Uterus (tissue), 4 donors: ENCODE measurements around the gene ZFYVE21. TPM values are rescaled to one million over a fixed set of nuclear protein-coding genes. Genes with fewer than 3 reads are reported as not detected.

Experiments used
- DNase-seq, 2 donors: peaks; one replicate each; pipeline ENCODE4 v3.0.0-alpha.2; 2019 to 2020
- H3K27ac ChIP-seq, 2 donors: fragments of 200-600 bp; sonication (generic); 1 replicate in 1 of 2; 2 replicates in 1 of 2; pipeline ENCODE4 v1.5.1; 2016 to 2018
- H3K27me3 ChIP-seq, 2 donors: fragments of 200-600 bp; sonication (generic); one replicate each; pipeline ENCODE4 v1.5.1; 2018 to 2019; ENCODE audit warnings: control low read depth in 1 of 2
- H3K36me3 ChIP-seq, 2 donors: fragments of 200-600 bp; sonication (generic); one replicate each; pipeline ENCODE4 v1.5.1; 2019; ENCODE audit warnings: control low read depth in 1 of 2
- H3K4me1 ChIP-seq, 2 donors: fragments of 200-600 bp; sonication (generic); one replicate each; pipeline ENCODE4 v1.5.1; 2018 to 2019; ENCODE audit warnings: control low read depth in 1 of 2
- H3K4me3 ChIP-seq, 2 donors: fragments of 200-600 bp; sonication (generic); 1 replicate in 1 of 2; 2 replicates in 1 of 2; pipeline ENCODE4 v1.5.1; 2018 to 2019; ENCODE audit warnings: mild to moderate bottlenecking in 1 of 2
- H3K9me3 ChIP-seq, 2 donors: fragments of 200-600 bp; sonication (generic); one replicate each; pipeline ENCODE4 v1.5.1; 2019; ENCODE audit warnings: control low read depth in 1 of 2
- POLR2A ChIP-seq, 2 donors: fragments of 450-650 bp; IDR thresholded peaks; one replicate each; pipeline ENCODE4 v1.6.1; 2016; ENCODE audit warnings: antibody characterized with exemption in 2 of 2, mild to moderate bottlenecking in 1 of 2, moderate library complexity in 1 of 2
- intact Hi-C: fragments of 100-400 bp; cut with DNase I; formaldehyde crosslinking; loops from one replicate; pipeline ENCODE4 v1.15.1; 2023; ENCODE audit warnings: low total_unique reads
- total RNA-seq, 4 donors: library from RNA; depleted of rRNA in 3 of 4; stranded (reverse); fragments of >200 nt in 3 of 4; gene quantifications; one replicate each; pipeline versions ENCODE4 v1.1.0 to v1.2.4, GENCODE V29; 2014 to 2023
- TF ChIP-seq, protein P1 (sequence below), 4 experiments: fragments of 200-600 bp in 2 of 4; fragments of 450-650 bp in 2 of 4; sonication (generic) in 2 of 4; IDR thresholded peaks; one replicate each; pipeline ENCODE4 v1.5.1; 2016 to 2019; ENCODE audit warnings: antibody characterized with exemption in 4 of 4, mild to moderate bottlenecking in 2 of 4, moderate library complexity in 1 of 4
- donor health status: DM: yes; HTN: yes; CAD: no.

Gene ZFYVE21
- total RNA-seq, 4 donors from 2014 or later = 73.2 to 276 (median 103) TPM

DNA sequence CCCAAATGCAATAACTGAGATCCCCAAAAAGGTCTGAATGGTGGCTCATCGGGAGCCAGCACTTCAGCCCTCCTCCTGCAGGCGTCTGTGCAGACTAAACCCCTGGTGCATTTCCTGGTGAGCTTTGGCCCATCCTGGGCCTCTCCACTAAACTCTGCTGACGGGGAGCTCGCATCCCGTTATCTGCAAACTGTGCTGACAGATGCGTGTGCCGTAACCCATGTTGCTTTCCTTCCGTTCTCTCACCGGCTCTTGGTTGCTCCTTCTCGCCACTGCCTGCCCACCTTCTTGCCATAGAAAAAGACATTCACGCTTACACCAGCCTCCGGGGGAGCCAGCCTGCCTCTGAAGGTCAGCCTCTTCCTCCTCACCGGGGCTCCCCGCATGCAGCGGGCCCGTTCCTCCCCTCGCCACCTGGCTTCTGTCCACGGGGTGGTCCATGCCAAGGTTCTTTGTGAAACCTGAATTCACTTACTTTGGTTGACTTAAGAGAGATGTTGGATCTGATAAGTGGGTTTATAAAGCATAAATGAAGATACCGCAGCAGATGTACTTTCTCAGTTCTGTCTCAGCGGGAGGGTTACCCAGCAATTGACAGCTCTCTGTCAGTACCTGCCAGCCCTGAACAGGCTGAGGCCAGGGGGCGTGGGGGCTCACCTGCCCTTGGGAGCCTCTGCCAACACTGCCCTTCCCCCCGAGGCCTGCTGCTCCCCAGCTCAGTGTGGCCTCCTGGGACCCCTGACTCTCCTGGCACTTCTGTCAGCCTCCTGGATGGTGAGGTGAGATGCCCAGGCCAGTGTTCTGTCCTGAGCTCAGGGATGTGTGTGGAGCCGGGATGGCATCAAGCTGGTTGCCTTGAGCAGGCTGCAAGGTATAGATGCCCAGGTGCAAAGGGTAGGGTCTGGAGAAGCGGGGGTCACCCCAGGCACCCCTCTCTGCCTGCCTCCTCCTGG is 14.2 kb downstream of the ZFYVE21 start:
- intact Hi-C loops = no loop called here
- peaks cover 0 to under 1% of the 10 kb centered on the region in 2 donors for H3K4me1 ChIP-seq
- no peak for TF ChIP-seq POLR2A (IDR thresholded peaks at IDR 0.05)
- TF ChIP-seq, protein P1, sequence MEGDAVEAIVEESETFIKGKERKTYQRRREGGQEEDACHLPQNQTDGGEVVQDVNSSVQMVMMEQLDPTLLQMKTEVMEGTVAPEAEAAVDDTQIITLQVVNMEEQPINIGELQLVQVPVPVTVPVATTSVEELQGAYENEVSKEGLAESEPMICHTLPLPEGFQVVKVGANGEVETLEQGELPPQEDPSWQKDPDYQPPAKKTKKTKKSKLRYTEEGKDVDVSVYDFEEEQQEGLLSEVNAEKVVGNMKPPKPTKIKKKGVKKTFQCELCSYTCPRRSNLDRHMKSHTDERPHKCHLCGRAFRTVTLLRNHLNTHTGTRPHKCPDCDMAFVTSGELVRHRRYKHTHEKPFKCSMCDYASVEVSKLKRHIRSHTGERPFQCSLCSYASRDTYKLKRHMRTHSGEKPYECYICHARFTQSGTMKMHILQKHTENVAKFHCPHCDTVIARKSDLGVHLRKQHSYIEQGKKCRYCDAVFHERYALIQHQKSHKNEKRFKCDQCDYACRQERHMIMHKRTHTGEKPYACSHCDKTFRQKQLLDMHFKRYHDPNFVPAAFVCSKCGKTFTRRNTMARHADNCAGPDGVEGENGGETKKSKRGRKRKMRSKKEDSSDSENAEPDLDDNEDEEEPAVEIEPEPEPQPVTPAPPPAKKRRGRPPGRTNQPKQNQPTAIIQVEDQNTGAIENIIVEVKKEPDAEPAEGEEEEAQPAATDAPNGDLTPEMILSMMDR (IDR thresholded peaks at IDR 0.05) = no peak
- no peak for DNase-seq
- H3K27ac ChIP-seq = no peak overlapping the region
- H3K9me3 ChIP-seq = no peaks in the 10 kb centered on the region
- no peaks in the 10 kb centered on the region for H3K27me3 ChIP-seq
- no peak overlapping the region for H3K4me3 ChIP-seq
- H3K36me3 ChIP-seq = no peaks in the 10 kb centered on the region

DNA sequence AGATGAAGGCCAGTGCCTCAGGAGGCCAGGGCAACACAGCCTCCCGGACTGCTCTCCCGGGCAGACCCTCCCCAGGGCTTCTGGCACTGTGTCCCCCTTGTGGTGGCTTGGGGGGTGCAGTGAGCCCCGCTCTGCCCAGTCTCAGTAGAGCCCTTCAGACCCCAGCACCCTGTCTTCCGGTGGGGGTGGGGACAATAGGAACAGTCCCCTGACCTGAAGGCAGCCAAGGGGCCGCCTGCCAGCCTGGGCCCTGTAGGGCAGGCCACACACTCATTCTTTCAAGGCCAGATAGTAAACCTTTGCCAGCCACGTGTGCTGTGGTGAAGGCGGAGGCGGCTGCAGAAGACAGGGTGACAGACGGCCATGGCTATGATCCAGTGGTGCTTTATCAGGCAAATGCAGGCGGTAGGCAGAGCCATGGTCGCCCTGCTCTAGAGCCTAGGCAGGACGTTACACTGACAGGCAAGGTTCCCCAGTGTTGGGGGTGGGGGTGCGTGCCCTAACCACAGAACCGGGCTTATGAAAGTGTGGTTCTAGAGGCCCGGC is 15.0 kb downstream of the ZFYVE21 start:
- intact Hi-C loops = no loop called here
- no peak for TF ChIP-seq POLR2A (IDR thresholded peaks at IDR 0.05)
- TF ChIP-seq, protein P1 (IDR thresholded peaks at IDR 0.05) = no peak
- Histone ChIP-seq H3K9me3 (no peaks in the 10 kb centered on the region), H3K36me3 (no peaks in the 10 kb centered on the region), H3K4me3 (no peak overlapping the region), H3K27me3 (no peaks in the 10 kb centered on the region), H3K27ac (no peak overlapping the region), H3K4me1 (peaks cover 0 to 4% of the 10 kb centered on the region in 2 donors)
- DNase-seq = no peak

DNA sequence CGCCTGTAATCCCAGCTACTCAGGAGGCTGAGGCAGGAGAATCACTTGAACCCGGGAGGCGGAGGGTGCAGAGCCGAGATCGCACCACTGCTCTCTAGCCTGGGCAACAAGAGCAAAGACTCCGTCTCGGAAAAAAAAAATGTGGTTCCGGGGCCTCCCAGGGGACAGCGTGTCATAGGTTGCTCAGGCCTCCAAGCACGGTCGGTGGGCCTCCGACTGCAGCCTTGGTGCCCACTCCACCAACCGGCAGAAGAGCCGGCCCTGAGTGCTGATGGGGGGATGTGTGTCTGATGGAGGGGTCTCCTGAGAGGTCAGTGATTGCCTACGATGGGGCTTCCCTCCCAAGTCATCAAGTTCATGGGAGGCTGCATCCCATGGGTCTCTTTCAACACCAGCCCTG is 15.9 kb downstream of the ZFYVE21 start:
- intact Hi-C loops = no loop called here
- Histone ChIP-seq H3K4me3 (no peak overlapping the region), H3K36me3 (no peaks in the 10 kb centered on the region), H3K27me3 (no peaks in the 10 kb centered on the region), H3K4me1 (peaks cover 4 to 5% of the 10 kb centered on the region in 2 donors), H3K9me3 (no peaks in the 10 kb centered on the region), H3K27ac (no peak overlapping the region)
- TF ChIP-seq, protein P1 (IDR thresholded peaks at IDR 0.05) = no peak
- TF ChIP-seq POLR2A (IDR thresholded peaks at IDR 0.05) = no peak
- DNase-seq = no peak

DNA sequence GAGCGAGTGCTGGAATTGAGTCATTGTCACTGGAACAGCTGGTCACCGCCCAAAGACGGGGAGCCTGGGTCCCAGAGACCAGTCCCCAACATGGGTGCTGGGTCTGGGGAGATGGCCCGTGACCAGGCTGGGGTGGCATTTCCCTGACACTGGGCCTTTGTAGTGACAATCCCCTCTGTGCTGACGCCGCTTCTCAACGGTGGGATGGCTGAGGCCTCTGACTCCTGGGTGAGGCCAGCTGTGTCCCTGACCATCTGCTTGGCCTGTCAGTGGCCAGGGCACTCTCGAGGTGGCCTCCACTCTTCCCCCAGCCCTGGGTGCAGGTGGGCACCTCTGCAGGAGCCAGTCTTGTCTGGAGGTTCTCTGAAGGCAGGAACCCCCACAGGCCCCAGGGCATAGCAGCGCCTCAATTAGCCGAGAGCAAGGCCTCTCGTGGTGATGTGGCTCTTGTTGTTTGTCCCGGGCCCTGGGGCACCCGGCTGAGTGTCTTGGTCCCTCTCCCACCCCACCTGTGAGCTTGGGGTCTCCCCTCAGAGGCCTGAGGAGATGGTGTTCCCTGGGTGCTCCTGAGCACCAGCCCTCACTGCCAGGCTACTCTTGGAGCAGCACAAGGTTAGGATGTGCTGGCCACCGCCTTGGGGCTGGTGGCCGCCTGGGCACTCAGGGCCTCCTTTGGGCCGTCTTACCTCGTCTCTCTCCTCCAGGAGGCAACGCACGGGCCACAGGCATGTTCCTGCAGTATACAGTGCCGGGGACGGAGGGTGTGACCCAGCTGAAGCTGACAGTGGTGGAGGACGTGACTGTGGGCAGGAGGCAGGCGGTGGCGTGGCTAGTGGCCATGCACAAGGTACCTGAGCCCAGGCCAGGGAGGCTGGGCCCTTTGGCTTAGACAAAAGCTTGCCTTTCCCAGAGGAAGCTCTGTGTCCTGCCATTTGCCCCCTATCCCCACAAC is 16.6 kb downstream of the ZFYVE21 start:
- TF ChIP-seq, protein P1 (IDR thresholded peaks at IDR 0.05) = no peak
- TF ChIP-seq POLR2A (IDR thresholded peaks at IDR 0.05) = no peak
- Histone ChIP-seq H3K36me3 (no peaks in the 10 kb centered on the region), H3K4me3 (no peak overlapping the region), H3K27ac (no peak overlapping the region), H3K4me1 (peaks cover 4 to 7% of the 10 kb centered on the region in 2 donors), H3K9me3 (no peaks in the 10 kb centered on the region), H3K27me3 (no peaks in the 10 kb centered on the region)
- intact Hi-C loops = no loop called here
- no peak for DNase-seq
